DND-41 (cell line): Measurements from ENCODE around the gene LLPH.

Experiments
- CTCF ChIP-seq: IDR thresholded peaks from 2 replicates; pipeline ENCODE4 v1.5.1; 2012; ENCODE audit warnings: borderline replicate concordance, low read length, moderate library complexity, mild to moderate bottlenecking; ENCODE audit not compliant: poor library complexity, severe bottlenecking; ENCODE audit errors: extremely low read depth
- EZH2 ChIP-seq: IDR thresholded peaks from 3 replicates; pipeline ENCODE4 v1.6.1; 2012; ENCODE audit warnings: borderline replicate concordance, low read depth, mild to moderate bottlenecking, moderate library complexity, low read length, inconsistent platforms; ENCODE audit not compliant: severe bottlenecking

GRCh38 chr12:66071549-66071948, 59.0 kb downstream of the LLPH start:
- TF ChIP-seq CTCF (no peak), EZH2 (no peak)
